Smooth muscle cell (in vitro differentiated cells): ENCODE results near the gene PJA1. TPM values are rescaled to one million over a fixed set of nuclear protein-coding genes. Genes with fewer than 3 reads are reported as not detected.

Experiments used
- DNase-seq: peaks from one replicate; lab custom pipeline; 2025; ENCODE audit not compliant: unreplicated experiment; lab: John Stamatoyannopoulos, UW
- H2AFZ ChIP-seq: fragments of 200-600 bp; sonication (generic); 2 replicates; pipeline ENCODE4 v1.6.0; 2016; ENCODE audit warnings: antibody characterized with exemption, low read depth, mild to moderate bottlenecking
- H3F3A ChIP-seq: fragments of 200-600 bp; sonication (generic); 2 replicates; pipeline ENCODE4 v1.6.0; 2017; ENCODE audit warnings: antibody characterized with exemption, low read depth
- H3K27ac ChIP-seq: fragments of 200-600 bp; sonication (generic); 2 replicates; pipeline ENCODE4 v1.5.1; 2016; ENCODE audit warnings: low read depth, mild to moderate bottlenecking
- H3K27me3 ChIP-seq: fragments of 200-600 bp; sonication (generic); 2 replicates; pipeline ENCODE4 v1.6.1; 2016; ENCODE audit warnings: low read depth, mild to moderate bottlenecking
- H3K36me3 ChIP-seq: fragments of 200-600 bp; sonication (generic); 2 replicates; pipeline ENCODE4 v1.5.1; 2016; ENCODE audit warnings: low read depth
- H3K4me1 ChIP-seq: fragments of 200-600 bp; sonication (generic); 2 replicates; pipeline ENCODE4 v1.5.1; 2016; ENCODE audit warnings: low read depth
- H3K4me2 ChIP-seq: fragments of 200-600 bp; sonication (generic); 2 replicates; pipeline ENCODE4 v1.6.0; 2016; ENCODE audit warnings: mild to moderate bottlenecking
- H3K4me3 ChIP-seq: fragments of 200-600 bp; sonication (generic); 2 replicates; pipeline ENCODE4 v1.5.1; 2016; ENCODE audit warnings: mild to moderate bottlenecking
- H3K79me2 ChIP-seq: fragments of 200-600 bp; sonication (generic); 2 replicates; pipeline ENCODE4 v1.6.0; 2016; ENCODE audit warnings: low read depth, mild to moderate bottlenecking
- H3K9ac ChIP-seq: fragments of 200-600 bp; sonication (generic); 2 replicates; pipeline ENCODE4 v1.6.0; 2016; ENCODE audit warnings: low read depth
- H3K9me3 ChIP-seq: fragments of 200-600 bp; sonication (generic); replicated peaks from 2 replicates; pipeline ENCODE4 v1.5.1; 2016; ENCODE audit warnings: low read depth
- H4K20me1 ChIP-seq: fragments of 200-600 bp; sonication (generic); 2 replicates; pipeline ENCODE4 v1.6.0; 2016; ENCODE audit warnings: low read depth
- CTCF ChIP-seq: fragments of 200-600 bp; sonication (generic); IDR thresholded peaks from 2 replicates; pipeline ENCODE4 v1.5.1; 2017; ENCODE audit warnings: borderline replicate concordance, mild to moderate bottlenecking, antibody characterized with exemption; ENCODE audit not compliant: insufficient read depth, poor library complexity, severe bottlenecking
- WGBS: methylation state at CpG from one replicate; pipeline ENCODE4 v1.1.7; 2016; ENCODE audit warnings: low lambda C conversion rate; 5-methylcytosine and 5-hydroxymethylcytosine counted together
- polyA plus RNA-seq: library from polyadenylated mRNA; unstranded; fragments of >200 nt; fragmentation: Nextera tagmentation; extraction: Ambion mirVana; gene quantifications from 2 replicates; pipeline ENCODE4 v1.2.1, GENCODE V29; 2016
- total RNA-seq: library from RNA; depleted of rRNA; stranded (reverse); fragments of >200 nt; gene quantifications from 2 replicates; pipeline ENCODE4 v1.2.3, GENCODE V29; 2014

The PJA1 gene
- total and polyA plus RNA-seq, 2 experiments from 2014 or later: 30.6 to 53.4 TPM

DNA sequence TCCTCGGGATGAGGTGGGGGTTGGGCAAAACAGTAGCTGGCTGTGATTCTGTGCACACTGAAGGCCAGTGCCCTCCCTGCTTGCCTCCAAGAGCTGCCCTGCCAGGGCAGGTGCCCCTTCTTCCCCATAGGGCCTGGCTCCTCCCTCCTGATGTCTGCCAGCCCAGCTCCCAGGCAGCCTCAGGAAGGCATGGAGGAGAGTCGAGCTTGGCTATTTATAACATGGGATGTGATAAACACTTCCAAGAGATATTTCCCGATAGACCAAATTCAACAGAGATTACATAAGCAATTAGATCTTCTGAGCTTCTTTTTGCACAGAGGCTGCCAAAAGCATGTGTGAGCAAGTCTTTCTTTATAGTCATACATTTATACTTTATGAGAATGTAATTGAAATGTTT is 45.3 kb upstream of the PJA1 start:
- Histone ChIP-seq H3F3A (no peaks in the 10 kb centered on the region), H3K27ac (no peak overlapping the region), H3K4me2 (no peak overlapping the region), H3K36me3 (no peaks in the 10 kb centered on the region), H3K79me2 (no peaks in the 10 kb centered on the region), H3K9ac (no peak overlapping the region), H3K4me3 (no peak overlapping the region), H3K27me3 (no peaks in the 10 kb centered on the region), H3K4me1 (no peaks in the 10 kb centered on the region), H3K9me3 (no peaks in the 10 kb centered on the region), H2AFZ (no peak overlapping the region), H4K20me1 (no peaks in the 10 kb centered on the region)
- TF ChIP-seq CTCF: no peak
- WGBS: 60% methylated on average over 3 of the region's 3 CpGs
- DNase-seq: no peak

DNA sequence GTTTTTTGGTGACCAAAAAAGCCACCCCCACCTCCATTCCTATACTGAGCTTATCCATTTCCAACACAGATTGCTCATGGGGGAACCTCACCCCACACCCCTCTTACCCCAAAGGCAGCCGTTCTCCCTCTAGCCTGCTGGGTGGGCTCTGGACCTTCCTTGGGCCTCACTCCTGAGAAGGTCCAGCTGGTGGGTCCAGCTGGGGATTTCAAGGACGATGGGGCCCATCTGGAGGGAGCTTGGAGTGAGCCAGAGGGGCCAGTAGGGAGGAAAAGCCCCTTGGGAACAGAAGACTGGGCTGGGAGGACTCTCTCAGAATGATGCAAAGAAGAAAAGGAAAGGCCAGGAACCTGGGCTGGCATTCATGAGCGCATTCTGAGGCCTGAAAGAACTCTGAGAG is 42.0 kb upstream of the PJA1 start:
- Histone ChIP-seq H3K27ac (no peak overlapping the region), H3K4me3 (no peak overlapping the region), H3K36me3 (no peaks in the 10 kb centered on the region), H3K4me1 (no peaks in the 10 kb centered on the region), H2AFZ (no peak overlapping the region), H3F3A (no peaks in the 10 kb centered on the region), H3K27me3 (no peaks in the 10 kb centered on the region), H3K4me2 (no peak overlapping the region), H3K79me2 (no peaks in the 10 kb centered on the region), H3K9me3 (no peaks in the 10 kb centered on the region), H3K9ac (no peak overlapping the region), H4K20me1 (no peaks in the 10 kb centered on the region)
- DNase-seq: no peak
- no peak for TF ChIP-seq CTCF
- 49% methylated on average over 3 of the region's 3 CpGs for WGBS

- no peak overlapping the region for H3K9ac ChIP-seq
- no peak overlapping the region for H2AFZ ChIP-seq
- H3K4me3 ChIP-seq: no peak overlapping the region
- no peak overlapping the region for H3K4me2 ChIP-seq
- H4K20me1 ChIP-seq: no peaks in the 10 kb centered on the region
- DNase-seq: no peak
- WGBS: 75% methylated on average over 4 of the region's 4 CpGs
- TF ChIP-seq CTCF: no peak
- H3K4me1 ChIP-seq: no peaks in the 10 kb centered on the region
- H3K27me3 ChIP-seq: no peaks in the 10 kb centered on the region
- H3K27ac ChIP-seq: no peak overlapping the region
- no peaks in the 10 kb centered on the region for H3K79me2 ChIP-seq
- H3K9me3 ChIP-seq: no peaks in the 10 kb centered on the region
- H3K36me3 ChIP-seq: no peaks in the 10 kb centered on the region
- no peaks in the 10 kb centered on the region for H3F3A ChIP-seq
Observed at GRCh38 chrX:69203638-69204037, 38.4 kb upstream of the PJA1 start.

DNA sequence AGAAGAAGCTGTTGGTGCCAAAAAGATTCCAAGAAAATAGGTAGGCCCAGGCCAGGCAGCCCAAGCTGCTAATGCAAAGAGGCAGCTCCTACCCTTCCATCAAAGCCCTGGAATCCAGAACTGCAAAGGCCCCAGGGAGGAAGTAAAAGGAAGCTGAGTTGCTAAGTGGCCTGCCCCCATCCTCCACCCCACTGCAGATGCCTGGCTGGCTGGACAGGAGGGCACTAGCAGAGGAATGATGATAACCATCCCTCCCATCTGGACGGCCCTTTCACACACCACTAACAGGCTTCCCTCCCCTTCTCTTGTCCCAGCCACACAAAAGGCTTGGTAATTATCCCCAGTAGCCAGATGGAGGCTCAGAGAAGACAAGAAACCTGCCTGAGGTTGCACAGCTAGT is 32.4 kb upstream of the PJA1 start:
- DNase-seq: no peak
- no peaks in the 10 kb centered on the region for H3K27me3 ChIP-seq
- no peaks in the 10 kb centered on the region for H3K79me2 ChIP-seq
- no peak overlapping the region for H3K27ac ChIP-seq
- H3K4me2 ChIP-seq: no peak overlapping the region
- H2AFZ ChIP-seq: no peak overlapping the region
- H3K4me3 ChIP-seq: no peak overlapping the region
- no peaks in the 10 kb centered on the region for H3K9me3 ChIP-seq
- no peak overlapping the region for H3K9ac ChIP-seq
- no peaks in the 10 kb centered on the region for H3F3A ChIP-seq
- 43% methylated on average over 1 of the region's 1 CpG for WGBS
- H3K36me3 ChIP-seq: no peaks in the 10 kb centered on the region
- TF ChIP-seq CTCF: no peak
- H4K20me1 ChIP-seq: no peaks in the 10 kb centered on the region
- no peaks in the 10 kb centered on the region for H3K4me1 ChIP-seq
